Peyer's patch (tissue), 4 donors: ENCODE data around the gene ELFN2.

Source experiments
- CTCF ChIP-seq, 6 experiments: fragments of 450-650 bp in 4 of 6; fragments of 200-600 bp in 2 of 6; sonication (generic) in 1 of 6; IDR thresholded peaks; one replicate each; pipeline ENCODE4 v1.5.1; 2017 to 2019; ENCODE audit warnings: antibody characterized with exemption in 6 of 6, mild to moderate bottlenecking in 3 of 6, moderate library complexity in 1 of 6
- POLR2A ChIP-seq, 2 donors: fragments of 450-650 bp; IDR thresholded peaks; one replicate each; pipeline ENCODE4 v1.5.1; 2017; ENCODE audit warnings: antibody characterized with exemption in 2 of 2, mild to moderate bottlenecking in 2 of 2, moderate library complexity in 2 of 2

GRCh38 chr22:37368058-37368457 is 59.2 kb downstream of the ELFN2 start:
- TF ChIP-seq CTCF (IDR thresholded peaks at IDR 0.05) (no peak), POLR2A (IDR thresholded peaks at IDR 0.05) (no peak)
